GM18858 (cell line): ENCODE data around the gene TTLL12.

ENCODE experiments used
- ATAC-seq: cut with Tn5 transposase; IDR thresholded peaks from one replicate; pipeline ENCODE4 v1.9.1; 2021; ENCODE audit not compliant: unreplicated experiment

Gene TTLL12

DNA sequence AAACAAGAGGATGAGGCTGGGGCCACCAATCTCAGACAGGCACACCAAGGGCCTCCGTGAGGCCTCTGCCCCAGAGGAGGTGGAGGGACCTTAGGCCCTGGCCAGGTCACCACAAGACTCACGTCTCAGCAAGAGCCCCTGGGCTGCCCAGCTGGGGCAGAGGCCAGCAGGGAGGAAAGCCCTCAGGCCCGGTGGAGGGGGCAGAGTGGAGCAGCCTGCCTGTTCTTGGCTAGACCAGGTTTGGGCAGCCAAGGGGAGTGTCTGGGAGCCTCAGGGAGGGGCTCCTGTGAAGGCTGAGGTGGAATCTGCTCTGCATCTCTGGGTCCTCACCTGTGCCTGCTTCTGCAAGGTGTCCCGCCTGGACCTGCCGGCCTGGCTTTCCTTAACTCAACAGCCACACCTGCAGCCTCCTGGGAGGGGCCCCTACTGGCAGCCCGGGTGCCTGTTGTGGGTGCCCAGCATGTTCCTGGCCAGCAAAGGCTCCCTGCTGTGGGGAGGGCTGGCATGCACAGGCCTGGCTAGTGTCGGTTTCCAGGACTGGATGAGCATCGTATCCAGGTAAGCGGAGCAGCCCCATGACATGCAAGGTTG lies 11.9 kb downstream of the TTLL12 start:
- ATAC-seq, result no peak

DNA sequence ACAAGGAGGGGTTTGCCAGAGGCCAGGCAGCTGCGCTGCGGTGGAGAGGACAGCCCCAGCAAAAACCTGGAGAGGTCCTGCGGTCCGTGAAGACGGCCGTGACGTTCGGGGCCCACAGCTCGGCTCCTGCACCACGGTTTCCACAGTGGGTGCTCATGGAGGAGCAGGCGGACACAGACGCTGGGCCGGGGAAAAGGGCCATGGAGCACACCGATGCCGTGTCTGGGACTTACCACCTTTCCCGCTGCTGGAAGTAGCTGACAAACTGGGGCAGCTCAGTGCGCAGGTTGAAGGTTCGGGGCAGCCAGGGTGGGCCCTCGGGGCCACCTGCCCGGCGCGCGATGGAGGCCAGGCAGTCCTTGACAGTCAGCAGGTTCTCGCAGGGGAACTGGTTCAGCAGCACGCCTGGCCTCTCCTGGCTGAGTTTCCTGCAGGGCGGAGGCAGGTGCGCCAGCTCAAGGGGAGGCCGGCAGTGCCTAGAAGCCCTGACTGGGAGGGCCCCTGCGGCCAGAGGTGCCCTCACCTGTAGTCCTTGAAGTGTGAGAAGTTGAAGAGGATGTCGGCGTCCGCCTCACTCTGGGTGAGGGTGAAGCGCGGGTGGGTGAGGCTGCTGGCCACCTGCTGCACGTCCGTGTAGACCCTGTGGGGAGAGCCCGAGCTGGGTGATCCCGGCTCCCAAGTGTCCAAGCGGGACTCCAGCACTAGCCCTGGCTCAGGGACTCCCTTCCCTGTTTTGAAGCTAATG lies 12.8 kb downstream of the TTLL12 start:
- no peak for ATAC-seq

DNA sequence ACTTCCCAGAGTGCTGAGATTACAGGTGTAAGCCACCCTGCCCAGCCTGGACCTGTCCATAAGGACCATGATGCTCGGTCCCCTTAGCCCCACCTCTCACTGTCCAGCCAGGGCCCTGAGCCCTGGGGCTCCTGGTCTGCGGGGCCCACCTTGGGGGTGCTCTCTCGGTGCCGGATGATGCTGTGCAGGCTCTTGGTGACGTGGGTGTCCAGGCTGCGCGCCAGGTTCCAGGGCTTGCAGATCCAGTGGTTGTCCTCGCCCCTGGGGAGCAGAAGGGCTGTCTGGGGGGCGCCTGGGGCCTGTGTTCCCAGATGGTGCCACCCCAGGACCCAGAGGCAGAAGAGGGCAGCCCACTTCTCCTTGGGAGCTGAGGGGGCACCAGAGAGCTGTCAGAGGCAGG lies 13.4 kb downstream of the TTLL12 start:
- no peak for ATAC-seq

DNA sequence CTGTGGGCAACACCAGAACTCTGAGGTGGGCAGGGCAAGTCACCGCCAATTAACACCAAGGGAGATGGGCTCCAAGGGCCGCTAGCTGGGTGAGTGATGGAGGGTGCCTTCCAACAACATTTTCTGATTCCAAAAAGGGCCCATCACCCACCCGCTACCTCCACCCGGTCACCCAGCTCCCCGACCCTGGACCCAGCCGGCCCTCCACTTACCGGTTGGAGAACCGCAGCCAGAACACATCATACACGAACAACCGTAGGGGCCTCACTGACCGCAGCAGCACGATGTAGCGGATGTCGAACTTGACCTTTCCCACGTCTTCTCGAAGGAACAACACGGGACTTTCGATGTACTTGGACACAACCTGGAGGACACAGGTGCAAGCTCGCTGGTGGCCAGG lies 14.7 kb downstream of the TTLL12 start:
- ATAC-seq, result no peak

DNA sequence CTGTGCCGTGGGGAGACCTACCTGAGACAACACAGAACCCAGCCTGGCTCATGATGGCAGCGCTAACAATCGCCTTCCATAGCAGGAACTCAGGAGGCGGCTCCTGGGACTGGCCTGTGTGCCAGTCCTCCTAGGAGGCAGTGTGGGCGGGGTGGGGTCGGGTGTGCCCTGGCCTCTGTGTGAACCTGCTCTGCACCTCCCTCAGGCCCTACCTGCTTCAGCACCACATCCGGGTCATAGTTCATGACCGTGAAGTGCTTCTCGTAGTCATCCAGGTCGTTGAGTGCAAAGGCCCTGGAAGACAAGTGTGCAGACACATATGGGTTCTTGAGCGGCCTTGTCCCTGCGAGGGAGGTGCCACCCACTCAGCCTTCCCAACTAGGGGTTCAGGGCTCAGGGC lies 15.3 kb downstream of the TTLL12 start:
- no peak for ATAC-seq

DNA sequence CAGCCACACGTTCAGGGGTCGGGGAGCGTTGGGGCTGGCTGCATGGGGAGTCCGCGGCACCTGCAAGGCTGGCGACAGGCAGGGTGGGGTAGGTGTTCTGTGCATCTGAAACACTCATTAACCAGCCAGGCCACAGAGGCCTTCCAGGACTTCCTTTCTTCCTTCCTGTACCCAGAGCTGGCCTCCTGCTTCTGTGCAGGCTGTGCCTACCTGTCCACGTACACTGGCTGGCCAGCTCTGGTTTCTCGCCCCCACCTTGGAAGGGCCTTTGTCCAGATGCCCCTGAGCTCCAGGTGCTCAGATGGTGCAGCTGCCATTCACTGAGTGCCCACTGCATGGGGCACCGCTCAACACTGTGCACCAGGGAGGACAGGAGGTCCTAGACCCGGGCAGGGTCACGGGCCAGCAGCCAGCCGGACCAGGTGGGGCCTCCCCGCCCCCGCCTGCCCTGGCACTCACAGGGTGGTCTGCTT lies 15.9 kb downstream of the TTLL12 start:
- no peak for ATAC-seq

DNA sequence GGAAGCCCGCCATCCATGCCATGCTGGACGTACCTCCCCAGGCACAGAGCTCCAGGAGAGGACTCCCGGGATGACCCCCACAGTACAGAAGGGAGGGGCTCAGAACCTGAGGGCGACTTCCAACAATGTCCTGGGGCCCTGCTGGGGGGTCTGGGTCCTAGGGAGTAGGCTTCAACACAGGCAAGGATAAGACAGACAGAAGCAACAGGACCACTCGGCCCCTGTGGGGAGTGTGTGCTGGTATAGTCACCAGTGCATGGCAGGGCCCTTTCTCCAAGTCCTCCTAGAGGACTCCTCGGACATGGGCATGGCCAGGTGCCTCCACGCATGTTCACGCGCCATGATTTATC lies 16.8 kb downstream of the TTLL12 start:
- ATAC-seq, result no peak

DNA sequence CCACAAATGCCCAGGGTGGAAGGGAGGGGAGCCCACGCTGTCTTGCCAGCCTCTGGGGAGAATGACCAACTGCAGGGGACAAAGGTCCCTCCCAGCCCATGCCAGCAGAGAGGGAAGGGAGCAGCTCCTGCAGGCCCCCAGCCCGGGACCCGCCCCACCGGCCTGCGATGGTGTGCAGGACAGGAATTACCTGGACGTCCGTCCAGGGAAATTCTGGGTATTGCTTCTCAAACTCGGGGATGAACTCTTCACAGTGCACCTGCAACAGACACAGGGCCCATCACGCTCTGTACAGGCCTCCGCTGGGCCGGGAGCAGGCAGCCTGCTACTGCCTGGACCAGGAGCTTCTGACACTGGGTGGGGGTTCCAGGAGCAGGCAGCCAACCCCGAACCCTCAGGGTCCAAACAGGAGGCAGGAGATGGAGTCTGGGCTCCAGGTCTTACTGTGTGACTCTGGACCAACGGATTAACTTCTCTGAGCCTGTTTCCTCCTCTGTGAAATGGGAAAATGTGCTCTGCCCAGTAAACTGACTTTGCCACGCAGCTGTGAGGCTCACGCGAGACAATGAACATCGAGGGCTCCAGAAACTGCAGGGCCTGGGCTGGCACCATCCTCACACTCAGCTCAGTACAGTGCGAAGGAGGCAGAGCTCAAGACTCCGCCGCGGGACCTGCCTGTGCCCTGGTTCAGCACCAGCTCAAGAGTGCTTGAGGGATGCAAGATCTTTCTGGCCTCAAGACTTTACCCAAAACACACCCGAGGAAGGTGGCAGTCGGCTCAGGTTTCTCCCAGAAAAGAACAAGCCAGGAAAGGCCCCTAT lies 17.4 kb downstream of the TTLL12 start:
- no peak for ATAC-seq

DNA sequence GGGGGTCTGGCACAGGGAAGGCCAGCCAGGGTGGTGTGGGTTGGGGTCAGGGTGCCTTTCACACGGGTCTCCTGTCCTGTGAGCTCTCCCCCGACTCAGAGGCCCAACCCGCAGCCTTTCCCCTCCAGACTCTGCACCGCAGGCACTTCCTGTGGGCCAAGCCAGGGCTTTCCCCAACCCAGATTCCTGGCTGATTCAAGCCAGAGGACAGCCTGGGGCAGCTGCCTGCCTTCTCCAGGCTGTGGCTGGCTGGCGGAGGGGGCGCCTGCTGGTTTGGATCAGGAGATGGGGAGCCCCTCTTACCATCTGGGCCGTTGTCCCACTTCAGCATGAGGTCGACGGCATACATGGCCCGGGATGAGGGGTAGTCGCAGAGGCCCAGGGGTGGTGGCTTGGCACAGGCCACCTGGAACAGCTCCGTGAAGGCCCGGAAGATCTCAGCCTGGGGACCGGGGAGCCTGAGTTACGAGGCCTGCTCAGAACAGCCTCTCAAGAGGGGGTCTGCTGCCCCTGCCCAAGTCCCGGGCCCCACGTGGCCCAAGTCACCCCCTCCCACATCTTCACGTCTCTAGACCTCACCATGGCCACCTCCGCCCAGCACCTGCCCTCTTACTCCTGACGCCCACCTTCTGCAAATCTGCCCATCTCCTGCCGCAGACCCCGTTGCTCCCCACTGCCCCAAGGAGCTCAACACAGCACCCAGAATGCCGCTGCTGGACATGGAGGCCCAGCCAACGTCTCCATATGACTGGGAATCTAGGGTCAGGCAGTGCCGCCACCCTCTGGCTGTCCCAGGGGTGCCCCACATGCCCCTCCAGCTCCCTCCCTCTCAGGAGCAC lies 18.2 kb downstream of the TTLL12 start:
- ATAC-seq, result no peak

DNA sequence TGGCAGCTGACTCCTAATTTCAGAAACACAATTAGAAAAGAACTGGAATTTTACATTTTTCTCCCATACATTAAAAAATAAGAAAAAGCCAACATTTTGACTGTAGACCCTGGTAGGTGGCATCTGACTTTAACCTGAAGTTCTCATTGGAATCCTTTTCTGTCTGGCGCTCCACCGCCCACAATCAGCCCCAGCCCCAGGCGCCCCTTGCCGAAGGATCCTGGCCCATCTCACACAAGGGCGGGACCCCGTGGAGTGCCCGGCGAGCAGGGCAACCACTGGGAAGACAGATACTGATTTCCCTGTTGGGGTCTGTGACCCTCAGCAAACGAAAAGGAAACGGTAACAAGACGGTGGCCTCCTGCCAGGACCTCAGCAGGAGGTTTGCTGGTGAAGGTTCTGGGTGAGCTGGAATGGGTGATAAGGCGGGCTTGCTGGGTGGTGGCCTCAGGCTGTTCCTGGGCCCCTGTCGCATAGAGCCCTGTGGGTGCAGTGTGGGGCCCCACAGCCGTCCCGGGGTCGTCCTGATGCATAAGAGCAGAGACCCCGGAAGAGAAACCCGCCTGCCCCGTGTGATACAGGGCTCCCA lies 19.8 kb downstream of the TTLL12 start:
- ATAC-seq, result no peak

DNA sequence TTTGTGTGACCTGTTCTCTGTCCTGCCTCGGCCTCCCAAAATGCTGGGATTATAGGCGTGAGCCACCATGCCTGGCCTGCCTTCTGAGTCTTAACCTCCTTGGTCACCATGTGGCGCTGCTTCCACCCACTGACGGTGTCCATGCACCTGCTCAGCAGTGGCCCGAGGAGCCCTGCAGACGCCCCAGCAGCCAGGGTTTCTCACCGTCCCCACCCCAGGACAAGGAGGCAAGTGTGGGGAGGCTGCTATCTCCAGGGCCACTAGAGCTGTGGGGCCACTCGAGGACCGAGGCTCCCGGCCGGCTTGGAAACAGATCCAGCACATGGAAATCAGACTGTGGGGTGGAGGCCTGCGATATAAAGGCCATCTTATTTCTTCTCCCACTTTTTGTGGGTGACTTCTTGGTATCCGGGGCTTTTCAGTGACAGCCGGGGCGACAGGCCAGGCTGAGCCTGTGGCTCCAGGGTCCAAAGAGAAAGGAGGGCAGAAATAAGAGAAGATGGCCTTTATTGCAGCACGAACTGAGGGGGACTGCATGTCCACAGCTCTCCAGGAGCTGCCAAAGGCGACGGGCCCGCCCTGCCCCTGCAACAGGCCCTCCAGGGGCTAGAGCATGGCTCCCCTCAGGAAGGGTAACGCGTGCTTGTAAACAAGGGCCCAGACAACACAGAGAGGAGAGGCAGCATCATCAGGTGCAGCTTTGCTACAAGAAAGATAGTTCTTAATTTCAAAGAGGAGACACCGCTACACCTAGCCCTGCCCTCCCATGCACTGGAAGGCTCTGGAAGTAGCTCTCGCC lies 20.6 kb downstream of the TTLL12 start:
- ATAC-seq, result no peak

DNA sequence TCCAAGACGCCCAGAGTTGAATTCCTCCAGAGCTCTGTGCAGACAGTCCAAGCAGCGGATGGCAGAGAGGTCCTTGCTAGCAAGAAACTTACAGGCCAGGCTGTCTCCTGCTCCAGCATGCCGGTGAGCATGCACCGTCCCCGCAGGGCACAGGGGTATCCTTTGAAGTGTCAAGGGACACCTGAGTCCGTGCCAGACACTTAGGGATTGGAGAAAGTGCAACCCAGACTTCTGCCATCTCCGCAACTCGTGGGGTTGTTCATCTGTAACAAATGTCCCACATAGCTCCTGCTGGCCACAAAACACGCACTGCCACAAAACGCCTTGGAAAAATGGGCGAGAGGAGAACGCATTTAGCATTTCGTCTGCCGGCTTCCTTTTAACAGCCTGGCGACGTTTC lies 22.3 kb downstream of the TTLL12 start:
- ATAC-seq, result no peak

DNA sequence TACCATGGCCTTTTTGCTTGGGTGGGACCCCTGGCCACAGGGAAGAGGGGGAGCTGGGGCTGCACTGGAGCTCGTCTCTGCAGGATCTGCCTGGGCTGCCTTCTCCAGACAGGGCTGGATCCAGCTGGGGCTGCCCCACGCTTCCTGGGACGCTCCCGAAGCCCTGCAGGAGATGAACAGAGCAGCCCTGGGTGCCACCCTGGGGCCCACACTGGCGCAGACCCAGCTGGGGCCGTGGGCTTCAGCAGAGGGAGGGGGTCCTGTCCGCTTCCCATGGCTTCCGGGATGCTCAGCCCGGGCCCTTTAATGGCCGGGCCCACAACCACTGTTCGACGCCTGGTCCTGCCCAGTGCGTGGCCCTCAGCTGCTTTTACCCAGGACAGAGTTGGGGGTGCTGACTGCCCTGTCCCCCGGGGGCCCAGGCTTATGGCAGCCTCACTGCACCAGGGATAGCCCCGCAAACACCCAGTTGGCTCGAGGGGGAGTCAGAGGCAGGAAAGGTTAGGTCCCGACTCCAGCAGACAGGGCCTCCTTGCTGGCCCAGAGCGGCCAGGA lies 23.6 kb downstream of the TTLL12 start:
- ATAC-seq, result no peak

DNA sequence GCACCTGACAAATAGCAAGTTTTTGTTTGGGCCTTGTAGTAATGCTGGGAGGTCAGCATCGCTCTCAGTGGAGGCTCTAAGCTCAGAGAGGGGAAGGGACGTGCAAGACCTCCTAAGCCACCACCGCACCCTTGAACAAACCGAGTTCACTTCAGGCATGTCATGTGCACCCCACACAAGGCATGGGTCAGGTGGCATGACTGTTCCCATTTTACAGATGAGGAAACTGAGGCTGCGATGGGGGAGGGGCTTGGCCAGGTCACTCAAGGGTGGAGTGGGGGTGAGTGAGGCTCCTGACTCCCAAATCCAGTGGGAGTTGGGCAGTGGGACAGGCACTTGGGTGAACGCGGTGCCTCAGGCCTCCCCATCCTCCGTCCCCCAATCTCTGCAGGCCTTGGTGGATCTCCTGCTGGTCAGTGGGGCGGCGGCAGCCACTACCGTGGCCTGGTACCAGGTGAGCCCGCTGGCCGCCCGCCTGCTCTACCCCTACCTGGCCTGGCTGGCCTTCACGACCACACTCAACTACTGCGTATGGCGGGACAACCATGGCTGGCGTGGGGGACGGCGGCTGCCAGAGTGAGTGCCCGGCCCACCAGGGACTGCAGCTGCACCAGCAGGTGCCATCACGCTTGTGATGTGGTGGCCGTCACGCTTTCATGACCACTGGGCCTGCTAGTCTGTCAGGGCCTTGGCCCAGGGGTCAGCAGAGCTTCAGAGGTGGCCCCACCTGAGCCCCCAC lies 24.4 kb downstream of the TTLL12 start:
- no peak for ATAC-seq

DNA sequence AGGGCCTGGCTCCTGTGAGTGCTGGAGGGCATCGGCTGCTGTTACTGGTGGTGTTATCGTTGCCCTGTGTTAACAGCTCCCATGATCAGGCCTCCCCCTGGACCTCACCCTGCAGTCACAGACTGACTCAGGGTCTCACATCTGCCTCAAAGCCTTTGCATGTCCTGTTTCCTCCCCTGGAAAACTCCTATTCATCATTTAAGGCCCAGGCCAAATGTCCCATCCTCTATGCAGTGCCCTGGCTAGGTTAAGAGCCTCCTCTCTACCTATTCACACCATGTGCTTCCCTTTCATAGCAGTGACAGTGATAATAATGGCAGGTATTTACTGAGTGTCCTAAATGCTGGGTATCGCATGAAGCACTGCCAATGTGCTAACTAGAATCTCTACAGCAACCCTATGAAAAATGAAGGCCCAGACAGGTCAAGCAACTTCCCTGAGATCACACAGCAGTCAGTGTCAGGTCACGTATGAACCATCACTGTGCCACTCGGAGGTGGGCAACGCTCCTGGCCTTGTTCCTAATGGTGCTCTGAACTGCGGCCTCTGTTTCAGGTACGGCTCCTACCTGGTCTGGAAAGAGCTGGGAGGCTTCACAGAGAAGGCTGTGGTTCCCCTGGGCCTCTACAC lies 26.3 kb downstream of the TTLL12 start:
- no peak for ATAC-seq

DNA sequence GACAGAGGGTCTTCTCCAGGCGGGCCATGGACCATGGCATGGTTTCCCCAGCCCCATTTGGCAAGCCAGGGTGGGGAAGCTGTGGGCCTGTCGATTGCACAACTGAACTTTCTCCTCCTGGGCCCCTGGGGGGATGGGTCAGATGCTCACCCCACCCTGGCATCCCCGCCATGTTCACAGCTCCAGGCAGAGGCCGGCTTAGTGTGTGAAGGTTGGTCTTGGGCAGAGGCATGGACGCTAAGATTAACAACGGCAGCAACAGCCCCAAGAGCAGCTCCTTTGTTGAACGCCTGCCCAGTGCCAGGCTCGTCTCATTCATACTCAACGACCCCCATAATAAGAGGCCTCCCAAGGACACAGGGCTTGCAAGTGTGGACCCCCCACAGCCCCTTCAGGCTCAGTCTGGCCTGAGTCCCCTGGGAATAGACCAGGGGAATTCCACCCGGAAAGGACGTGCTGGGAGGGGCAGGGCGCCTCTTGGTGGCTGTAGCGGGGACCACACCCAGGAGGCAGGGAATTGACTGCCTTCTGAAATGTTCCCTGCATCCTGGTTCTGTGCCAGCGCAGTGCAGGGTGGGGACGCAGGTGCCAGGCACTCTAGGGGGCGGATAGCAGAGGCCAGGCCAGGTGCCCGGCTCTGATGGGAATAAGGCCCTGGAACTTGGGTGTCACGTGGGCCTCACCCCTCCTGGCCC lies 27.3 kb downstream of the TTLL12 start:
- no peak for ATAC-seq

DNA sequence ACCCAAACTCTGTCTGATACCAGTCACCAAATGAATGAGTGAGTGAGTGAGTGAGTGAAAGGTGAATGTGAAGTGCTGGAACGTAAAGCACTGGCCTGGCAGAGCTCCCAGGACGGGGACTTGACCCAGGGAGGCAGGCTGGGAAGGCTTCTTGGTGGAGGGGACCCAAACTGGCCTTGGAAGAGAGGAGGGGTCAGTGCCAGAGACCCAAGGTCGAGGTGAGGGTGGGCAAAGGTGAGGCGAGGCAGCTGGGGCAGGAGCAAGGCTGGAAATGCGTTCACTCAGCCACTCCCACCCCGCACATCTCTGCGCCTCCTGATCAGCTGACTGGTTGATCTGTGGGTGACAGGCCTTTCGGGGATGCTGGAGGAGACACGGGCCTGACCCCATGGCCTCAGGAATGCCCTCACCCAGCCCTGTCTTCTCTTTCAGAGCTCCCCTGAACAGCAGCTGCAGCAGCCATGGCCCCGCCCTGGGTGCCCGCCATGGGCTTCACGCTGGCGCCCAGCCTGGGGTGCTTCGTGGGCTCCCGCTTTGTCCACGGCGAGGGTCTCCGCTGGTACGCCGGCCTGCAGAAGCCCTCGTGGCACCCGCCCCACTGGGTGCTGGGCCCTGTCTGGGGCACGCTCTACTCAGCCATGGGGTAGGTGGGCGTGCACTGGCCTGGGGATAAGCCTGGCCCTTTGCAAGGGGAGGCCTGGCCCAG lies 28.0 kb downstream of the TTLL12 start:
- no peak for ATAC-seq
